Pancreas (tissue), 10 donors: Measurements from ENCODE around the gene AGMO. TPM values are rescaled to one million over a fixed set of nuclear protein-coding genes. Genes with fewer than 3 reads are reported as not detected.

Experiments used
- ATAC-seq, 4 donors: fragments of 200-7000 bp; cut with Tn5 transposase; one replicate each; pipeline versions ENCODE4 v1.8.0 to v1.9.1; 2020; ENCODE audit warnings: mild to moderate bottlenecking in 4 of 4, moderate library complexity in 4 of 4
- DNase-seq, 6 donors: peaks; one replicate each; pipeline ENCODE4 v3.0.0-alpha.2; 2020
- FAIRE-seq: peaks from 2 replicates; lab custom pipeline; 2012; peaks lifted over from hg19 to GRCh38; lab: Jason Lieb, UNC
- H3K27ac ChIP-seq, 4 donors: fragments of 200-600 bp; sonication (generic); 1 replicate in 3 of 4; 2 replicates in 1 of 4; pipeline versions ENCODE4 v1.5.0 to v1.8.0; 2020
- H3K27me3 ChIP-seq, 4 donors: fragments of 200-600 bp; one replicate each; pipeline ENCODE4 v1.8.0; 2021
- H3K36me3 ChIP-seq, 3 donors: fragments of 200-600 bp; sonication (generic) in 1 of 3; one replicate each; pipeline versions ENCODE4 v1.5.0 to v1.8.0; 2020 to 2021
- H3K4me1 ChIP-seq, 3 donors: fragments of 200-600 bp; one replicate each; pipeline ENCODE4 v1.8.0; 2021
- H3K4me3 ChIP-seq, 4 donors: fragments of 200-600 bp; sonication (generic) in 2 of 4; one replicate each; pipeline versions ENCODE4 v1.5.0 to v1.8.0; 2020 to 2021
- H3K9me3 ChIP-seq, 4 donors: fragments of 200-600 bp; one replicate each; pipeline ENCODE4 v1.8.0; 2021
- CTCF ChIP-seq, 4 donors: fragments of 200-600 bp; sonication (generic) in 3 of 4; IDR thresholded peaks; one replicate each; pipeline versions ENCODE4 v1.5.0 to v1.8.0; 2021; ENCODE audit warnings: antibody characterized with exemption in 4 of 4
- WGBS, 2 donors: extraction: QIAGEN DNeasy Blood & Tissue Kit; methylation state at CpG; one replicate each; pipeline ENCODE4 v1.1.7; 2013; 5-methylcytosine and 5-hydroxymethylcytosine counted together
- intact Hi-C, 3 donors: fragments of 100-400 bp; cut with DNase I; formaldehyde crosslinking; loops; one replicate each; pipeline versions ENCODE4 v1.11.1 to v1.14.2; 2022
- polyA plus RNA-seq, 2 donors: library from polyadenylated mRNA; stranded (reverse); fragments of 200-250 nt; gene quantifications; one replicate each; pipeline ENCODE4 v1.2.3, GENCODE V29; 2013
- total RNA-seq, 6 donors: library from RNA; stranded (reverse); fragmentation: NEBNext Ultra II Directional in 4 of 6; extraction: Animal tissue kit (Norgen Biotek cat#: 25700) in 4 of 6; gene quantifications; one replicate each; pipeline versions ENCODE4 v1.2.1 to v1.2.4, GENCODE V29; 2021 to 2023
- donor health status: healthy with polysubstance abuse.
- donor health status: DM: no; HTN: no; CAD: no; lungs with moderate emphysema.
- donor health status: DM: no; HTN: no; CAD: no.
- donor health status: control.
- donor health status: control.
- donor health status: Bipolar disorder and iron deficiency.
- donor health status: DM: yes; HTN: yes; CAD: no.
- donor health status: DM: no; HTN: no; CAD: no.
- donor health status: DM: no; HTN: no; CAD: no.
- donor health status: DM: yes; HTN: yes; CAD: no.

Gene AGMO
- total and polyA plus RNA-seq, 8 donors, result 0.09 to 0.25 (median 0.19) TPM; not detected in 3

- no peak for DNase-seq
- Histone ChIP-seq H3K27ac (no peak overlapping the region), H3K4me1 (no peaks in the 10 kb centered on the region), H3K4me3 (no peak overlapping the region), H3K36me3 (no peaks in the 10 kb centered on the region), H3K27me3 (no peaks in the 10 kb centered on the region), H3K9me3 (no peaks in the 10 kb centered on the region)
- ATAC-seq, result no peak
- no peak for TF ChIP-seq CTCF (IDR thresholded peaks at IDR 0.05)
- no peak for FAIRE-seq
- intact Hi-C loops, result no loop called here
- WGBS, 2 donors, result 53 to 60% methylated on average over 2 of the region's 2 CpGs
Measured at GRCh38 chr7:15204421-15204820, 357.4 kb downstream of the AGMO start.

- Histone ChIP-seq H3K9me3 (no peaks in the 10 kb centered on the region), H3K36me3 (no peaks in the 10 kb centered on the region), H3K4me3 (no peak overlapping the region), H3K27me3 (no peaks in the 10 kb centered on the region), H3K27ac (no peak overlapping the region), H3K4me1 (no peaks in the 10 kb centered on the region)
- TF ChIP-seq CTCF (IDR thresholded peaks at IDR 0.05), result no peak
- WGBS, 2 donors, result 29 to 57% methylated on average over 1 of the region's 1 CpG
- FAIRE-seq (no peak), DNase-seq (no peak), ATAC-seq (no peak)
- intact Hi-C loops, result no loop called here
Measured at GRCh38 chr7:15199482-15199881, 362.3 kb downstream of the AGMO start.

- no peak for ATAC-seq
- intact Hi-C loops, result no loop called here
- no peaks in the 10 kb centered on the region for H3K36me3 ChIP-seq
- no peak for FAIRE-seq
- DNase-seq, result no peak
- H3K27me3 ChIP-seq, result no peaks in the 10 kb centered on the region
- no peak overlapping the region for H3K27ac ChIP-seq
- WGBS, 2 donors, result 50 to 62% methylated on average over 7 of the region's 7 CpGs
- H3K9me3 ChIP-seq, result no peaks in the 10 kb centered on the region
- no peak for TF ChIP-seq CTCF (IDR thresholded peaks at IDR 0.05)
- H3K4me1 ChIP-seq, result no peaks in the 10 kb centered on the region
- no peak overlapping the region for H3K4me3 ChIP-seq
Measured at GRCh38 chr7:15197042-15197977, 364.5 kb downstream of the AGMO start.

- H3K27me3 ChIP-seq, result no peaks in the 10 kb centered on the region
- H3K36me3 ChIP-seq, result no peaks in the 10 kb centered on the region
- intact Hi-C loops, result no loop called here
- no peak for TF ChIP-seq CTCF (IDR thresholded peaks at IDR 0.05)
- no peaks in the 10 kb centered on the region for H3K4me1 ChIP-seq
- H3K4me3 ChIP-seq, result no peak overlapping the region
- FAIRE-seq (no peak), DNase-seq (no peak), ATAC-seq (no peak)
- H3K27ac ChIP-seq, result no peak overlapping the region
- no peaks in the 10 kb centered on the region for H3K9me3 ChIP-seq
- WGBS, 2 donors, result 87 to 93% methylated on average over 1 of the region's 1 CpG
Measured at GRCh38 chr7:15178065-15178464, 383.8 kb downstream of the AGMO start.

- intact Hi-C loops, result no loop called here
- no peak for ATAC-seq
- Histone ChIP-seq H3K36me3 (no peaks in the 10 kb centered on the region), H3K4me1 (no peaks in the 10 kb centered on the region), H3K27me3 (no peaks in the 10 kb centered on the region), H3K4me3 (no peak overlapping the region), H3K9me3 (no peaks in the 10 kb centered on the region), H3K27ac (no peak overlapping the region)
- no peak for FAIRE-seq
- WGBS, 2 donors, result 26 to 39% methylated on average over 4 of the region's 4 CpGs
- TF ChIP-seq CTCF (IDR thresholded peaks at IDR 0.05), result no peak
- DNase-seq, result no peak
Measured at GRCh38 chr7:15176089-15176488, 385.7 kb downstream of the AGMO start.
